ENCODE data around the gene C2orf92. TPM values are rescaled to one million over a fixed set of nuclear protein-coding genes. Genes with fewer than 3 reads are reported as not detected.
"Not testable (repeated sequence)": the region's sequence is repeated elsewhere in the genome, so short reads cannot be mapped to it uniquely, and the experiment has no call there.

Gene C2orf92
- total RNA-seq, 2 experiments from 2014 or later: 4.5 to 4.8 TPM

DNA sequence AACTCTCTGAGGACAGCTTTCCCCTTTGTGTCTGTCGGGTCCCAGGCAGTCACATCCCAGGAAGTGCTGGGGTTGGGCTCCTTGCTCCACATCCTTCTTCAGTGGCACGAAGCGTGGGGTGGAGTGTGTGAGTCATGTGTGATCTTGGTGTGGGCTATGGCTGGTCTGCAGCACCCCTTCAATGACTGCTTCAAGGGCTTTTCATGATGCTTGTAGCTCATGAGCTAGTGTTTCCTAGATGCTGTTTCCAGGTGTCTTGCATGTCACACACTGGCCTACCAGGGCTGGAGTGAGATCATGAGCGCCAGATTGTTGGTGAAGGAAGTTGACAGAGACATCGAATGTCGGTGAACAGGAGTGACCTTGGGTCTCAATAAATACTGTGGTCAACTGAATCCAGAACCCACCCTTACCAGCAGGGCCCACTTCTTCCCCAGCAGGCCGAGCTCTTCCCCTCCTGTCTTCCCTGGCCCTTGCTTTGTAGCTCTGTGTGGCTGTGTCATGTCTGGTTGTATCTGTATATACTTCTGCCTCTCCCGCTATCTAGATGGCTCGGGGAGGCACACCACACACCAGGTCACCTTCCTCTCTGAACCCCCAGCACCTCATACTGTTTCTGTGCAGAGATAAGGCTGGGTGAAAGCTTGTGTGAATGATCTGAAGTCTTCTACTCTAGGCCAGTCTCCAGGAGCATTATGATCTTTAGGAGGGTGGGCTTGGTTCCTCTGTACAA, 3.8 kb downstream of the C2orf92 start:
- no peaks in the 10 kb centered on the region for H3K36me3 Mint-ChIP-seq
- intact Hi-C loops (cut with micrococcal nuclease): loop anchor here (1.0 kb wide), 1 partner anchor 9 kb away; the partner anchor contains the start of gene ACTR1B
- ChIA-PET POLR2A (interaction anchor here (1.2 to 1.7 kb wide), 2 partner anchors 9 to 11 kb away, joined by 10 read pairs; partner anchors contain the start of gene ACTR1B), CTCF (interaction anchor here (0.8 to 2.0 kb wide), 2 partner anchors 9 to 27 kb away, joined by 3 to 10 read pairs; partner anchors contain the start of gene ACTR1B)
- peak; percentile 64 for DNase-seq
- no peaks in the 10 kb centered on the region for H3K27me3 Mint-ChIP-seq
- H3K4me1 Mint-ChIP-seq (ENCODE audit: low read depth): peaks cover 27% of the 10 kb centered on the region
- H3K9me3 Mint-ChIP-seq: no peaks in the 10 kb centered on the region
- H3K4me3 Mint-ChIP-seq: no peak overlapping the region
- H3K27ac Mint-ChIP-seq: peak overlapping the region; percentile 68

DNA sequence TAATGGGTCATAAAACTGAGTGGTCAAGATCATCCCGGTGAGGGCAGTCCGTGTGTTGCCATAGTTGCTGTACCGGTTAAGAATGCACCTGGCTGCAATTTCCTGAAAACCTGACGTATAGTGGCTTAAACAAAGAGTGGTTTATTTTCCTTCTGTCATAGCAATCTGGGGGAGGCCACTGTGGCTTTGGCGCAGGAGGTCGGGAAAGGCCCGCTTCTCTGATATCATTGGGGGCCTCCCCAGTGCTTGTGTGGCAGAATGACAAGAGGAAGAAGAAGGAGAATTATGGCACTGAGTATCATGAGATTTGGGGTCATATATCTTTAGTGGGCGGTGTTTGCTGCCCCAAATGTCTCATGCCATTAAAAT, 4.4 kb downstream of the C2orf92 start:
- peak overlapping the region; percentile 68 for H3K27ac Mint-ChIP-seq
- H3K36me3 Mint-ChIP-seq: no peaks in the 10 kb centered on the region
- POLR2A ChIA-PET: interaction anchor here (1.7 kb wide), 1 partner anchor 11 kb away, joined by 10 read pairs; no protein-coding TSS in a partner anchor
- H3K4me3 Mint-ChIP-seq: no peak overlapping the region
- H3K9me3 Mint-ChIP-seq: no peaks in the 10 kb centered on the region
- intact Hi-C loops (cut with micrococcal nuclease): loop anchor here (1.0 to 2.0 kb wide), 2 partner anchors 10 to 15 kb away; partner anchors contain the start of gene ACTR1B
- H3K27me3 Mint-ChIP-seq: no peaks in the 10 kb centered on the region
- CTCF ChIA-PET: interaction anchor here (2.0 kb wide), 1 partner anchor 10 kb away, joined by 10 read pairs; the partner anchor contains the start of gene ACTR1B
- H3K4me1 Mint-ChIP-seq (ENCODE audit: low read depth): peaks cover 28% of the 10 kb centered on the region
- peak; percentile 74 for DNase-seq

GRCh38 chr2:97675430-97676113, 6.1 kb downstream of the C2orf92 start:
- Mint-ChIP-seq H3K27me3 (no peaks in the 10 kb centered on the region), H3K4me1 (ENCODE audit: low read depth) (peaks cover 28% of the 10 kb centered on the region), H3K4me3 (no peak overlapping the region), H3K27ac (no peak overlapping the region), H3K9me3 (no peaks in the 10 kb centered on the region), H3K36me3 (no peaks in the 10 kb centered on the region)
- CTCF ChIA-PET: interaction anchor here (0.7 to 2.8 kb wide), 3 partner anchors 11 to 24 kb away, joined by 3 to 19 read pairs (median 7); partner anchors contain the start of gene ACTR1B
- POLR2A ChIA-PET: interaction anchor here (0.8 to 2.8 kb wide), 2 partner anchors 11 to 13 kb away, joined by 3 to 11 read pairs; partner anchors contain the start of gene ACTR1B
- no peak for DNase-seq
- intact Hi-C loops (cut with micrococcal nuclease): loop anchor here (2.0 kb wide), 1 partner anchor 13 kb away; no protein-coding TSS in a partner anchor

- no peak overlapping the region for H3K4me3 Mint-ChIP-seq
Observed at GRCh38 chr2:97676620-97677019, 7.1 kb downstream of the C2orf92 start.

GRCh38 chr2:97677480-97677879, 8.0 kb downstream of the C2orf92 start:
- DNase-seq: no peak
- CTCF ChIA-PET: interaction anchor here (1.0 to 2.8 kb wide), 3 partner anchors 13 to 22 kb away, joined by 3 to 19 read pairs (median 4); partner anchors contain the start of gene ACTR1B
- H3K36me3 Mint-ChIP-seq: no peaks in the 10 kb centered on the region
- intact Hi-C loops (cut with micrococcal nuclease): no loop called here
- no peaks in the 10 kb centered on the region for H3K9me3 Mint-ChIP-seq
- H3K4me1 Mint-ChIP-seq (ENCODE audit: low read depth): peaks cover 28% of the 10 kb centered on the region
- H3K27me3 Mint-ChIP-seq: no peaks in the 10 kb centered on the region
- no peak overlapping the region for H3K4me3 Mint-ChIP-seq
- POLR2A ChIA-PET: interaction anchor here (0.7 to 2.8 kb wide), 3 partner anchors 9 to 15 kb away, joined by 3 to 11 read pairs (median 3); partner anchors contain the start of gene ACTR1B
- no peak overlapping the region for H3K27ac Mint-ChIP-seq

More at GRCh38 chr2:97676620-97677019, 7.1 kb downstream of the C2orf92 start:
- peaks cover 28% of the 10 kb centered on the region for H3K4me1 Mint-ChIP-seq (ENCODE audit: low read depth)
- ChIA-PET POLR2A (interaction anchor here (0.7 to 2.8 kb wide), 2 partner anchors 12 to 14 kb away, joined by 3 to 11 read pairs; partner anchors contain the start of gene ACTR1B), CTCF (interaction anchor here (1.0 to 2.8 kb wide), 3 partner anchors 12 to 23 kb away, joined by 3 to 19 read pairs (median 4); partner anchors contain the start of gene ACTR1B)
- no peak overlapping the region for H3K27ac Mint-ChIP-seq
- no peaks in the 10 kb centered on the region for H3K27me3 Mint-ChIP-seq
- intact Hi-C loops (cut with micrococcal nuclease): no loop called here
- DNase-seq: no peak
- no peaks in the 10 kb centered on the region for H3K36me3 Mint-ChIP-seq
- H3K9me3 Mint-ChIP-seq: no peaks in the 10 kb centered on the region

DNA sequence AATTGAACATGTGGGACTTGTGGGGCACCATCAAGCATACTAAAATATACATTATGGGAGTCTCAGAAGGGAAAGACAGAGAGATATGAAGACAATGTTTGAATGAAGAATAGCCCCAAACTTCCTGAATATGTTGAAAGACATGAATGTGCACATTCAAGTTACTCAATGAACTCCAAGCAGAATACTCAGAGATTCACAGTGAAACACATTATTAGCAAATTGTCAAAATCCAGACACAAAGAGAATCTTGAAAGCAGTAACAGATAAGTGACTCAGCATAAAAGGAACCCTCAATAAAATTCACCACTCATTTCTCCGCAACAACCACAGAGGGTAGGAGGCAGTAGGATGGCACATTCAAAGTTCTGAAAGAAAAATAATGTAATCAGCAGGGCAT, 8.8 kb downstream of the C2orf92 start:
- DNase-seq: no peak
- Mint-ChIP-seq H3K4me3 (no peak overlapping the region), H3K9me3 (no peaks in the 10 kb centered on the region), H3K36me3 (no peaks in the 10 kb centered on the region), H3K27me3 (no peaks in the 10 kb centered on the region), H3K4me1 (ENCODE audit: low read depth) (peaks cover 24% of the 10 kb centered on the region), H3K27ac (no peak overlapping the region)
- ChIA-PET POLR2A (interaction anchor here (0.5 to 0.7 kb wide), 2 partner anchors 8 to 51 kb away, joined by 3 to 4 read pairs; no protein-coding TSS in a partner anchor), CTCF (interaction anchor here (0.7 kb wide), 1 partner anchor 13 kb away, joined by 3 read pairs; no protein-coding TSS in a partner anchor)
- intact Hi-C loops (cut with micrococcal nuclease): no loop called here

GRCh38 chr2:97687235-97687634, 17.7 kb downstream of the C2orf92 start:
- H3K36me3 Mint-ChIP-seq; H3K27me3 Mint-ChIP-seq; H3K27ac Mint-ChIP-seq; H3K4me3 Mint-ChIP-seq; H3K9me3 Mint-ChIP-seq; intact Hi-C loops (cut with micrococcal nuclease): not testable (repeated sequence)
- ChIA-PET POLR2A (interaction anchor here (1.5 to 1.9 kb wide), 2 partner anchors 23 to 41 kb away, joined by 6 to 8 read pairs; partner anchors contain the start of genes ACTR1B and COX5B), CTCF (interaction anchor here (1.5 to 2.6 kb wide), 4 partner anchors 10 to 24 kb away, joined by 3 to 17 read pairs (median 6); partner anchors contain the start of gene ACTR1B)
- H3K4me1 Mint-ChIP-seq (ENCODE audit: low read depth): peaks cover 13% of the 10 kb centered on the region
- peak; percentile 41 for DNase-seq

DNA sequence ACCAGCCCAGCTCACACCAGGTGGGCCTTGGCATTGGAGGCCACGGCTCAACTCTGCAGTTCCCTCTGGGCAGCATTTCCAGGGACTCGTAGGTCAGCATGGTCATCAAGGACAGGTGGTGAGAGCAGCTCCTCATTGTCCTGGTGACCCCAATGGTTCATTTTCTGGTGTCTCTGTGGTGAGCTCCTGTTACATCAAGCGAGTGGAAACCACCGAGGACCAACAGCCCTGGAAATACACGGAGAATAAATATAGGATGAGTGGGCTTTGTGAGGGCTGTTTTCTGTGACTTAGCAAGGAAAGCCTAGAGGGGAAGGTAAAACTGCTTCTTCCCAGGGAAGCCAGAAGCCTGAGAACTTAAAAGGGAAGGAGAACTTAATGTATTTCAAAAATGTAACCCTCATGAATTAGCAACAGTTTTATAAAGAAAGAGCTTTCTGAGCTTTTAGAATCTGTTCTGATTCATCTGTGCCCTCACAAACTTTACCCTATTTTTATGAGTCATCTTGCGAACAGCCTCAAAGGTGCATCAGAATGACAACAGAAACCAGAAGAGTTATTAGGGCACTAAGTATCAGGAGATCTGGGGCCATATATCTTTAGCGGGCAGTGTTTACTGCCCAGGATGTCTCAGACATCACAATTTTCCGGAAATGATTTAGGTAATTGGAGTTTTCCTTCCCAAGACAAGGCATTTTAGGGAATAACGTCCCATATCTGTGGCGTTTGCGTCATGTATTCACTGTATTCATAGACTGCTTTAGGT, 18.7 kb downstream of the C2orf92 start:
- ChIA-PET CTCF (interaction anchor here (1.2 to 2.6 kb wide), 6 partner anchors 9 to 98 kb away, joined by 3 to 17 read pairs (median 6); partner anchors contain the start of genes ACTR1B and ANKRD36B), POLR2A (interaction anchor here (1.2 to 1.9 kb wide), 3 partner anchors 24 to 42 kb away, joined by 6 to 9 read pairs (median 8); partner anchors contain the start of genes ACTR1B and COX5B)
- Mint-ChIP-seq H3K4me1 (ENCODE audit: low read depth) (peaks cover 13% of the 10 kb centered on the region), H3K4me3 (peak overlapping the region; percentile 9), H3K9me3 (no peaks in the 10 kb centered on the region), H3K36me3 (no peaks in the 10 kb centered on the region), H3K27ac (peak overlapping the region; percentile 84), H3K27me3 (no peaks in the 10 kb centered on the region)
- intact Hi-C loops (cut with micrococcal nuclease): loop anchor here (1.0 to 2.0 kb wide), 2 partner anchors 13 to 24 kb away; partner anchors contain the start of gene ACTR1B
- DNase-seq: peak; percentile 28

- intact Hi-C loops (cut with micrococcal nuclease): no loop called here
- peaks cover 1% of the 10 kb centered on the region for H3K27me3 Mint-ChIP-seq
- no peak overlapping the region for H3K4me3 Mint-ChIP-seq
- no peak for DNase-seq
- no peaks in the 10 kb centered on the region for H3K36me3 Mint-ChIP-seq
- H3K9me3 Mint-ChIP-seq: no peaks in the 10 kb centered on the region
- H3K27ac Mint-ChIP-seq: no peak overlapping the region
- ChIA-PET CTCF (interaction anchor here (0.8 to 2.2 kb wide), 3 partner anchors 9 to 101 kb away, joined by 3 to 8 read pairs (median 6); no protein-coding TSS in a partner anchor), POLR2A (interaction anchor here (1.1 to 1.4 kb wide), 2 partner anchors 29 to 45 kb away, joined by 3 to 4 read pairs; partner anchors contain the start of gene COX5B)
- peaks cover 13% of the 10 kb centered on the region for H3K4me1 Mint-ChIP-seq (ENCODE audit: low read depth)
Observed at GRCh38 chr2:97691166-97691565, 21.7 kb downstream of the C2orf92 start.

DNA sequence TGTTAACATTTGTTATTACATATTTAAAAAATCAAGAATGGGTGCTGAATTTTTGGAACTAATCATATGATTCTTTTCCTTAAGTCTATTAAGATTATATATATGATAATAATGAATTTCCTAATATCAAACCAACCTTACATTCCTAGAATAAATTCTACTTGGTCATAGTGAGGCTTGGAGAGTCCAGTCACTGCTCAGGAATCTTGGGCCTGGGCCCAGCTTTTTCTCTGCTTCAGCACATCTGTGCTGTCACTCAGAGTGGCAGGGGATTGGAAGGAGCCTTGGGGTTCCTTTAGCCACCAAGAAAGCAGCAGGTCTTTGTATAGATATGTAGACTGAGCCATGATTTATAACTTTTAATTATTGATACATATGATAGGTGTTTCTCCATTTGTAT, 24.0 kb downstream of the C2orf92 start:
- H3K4me1 Mint-ChIP-seq (ENCODE audit: low read depth): peaks cover 12% of the 10 kb centered on the region
- H3K4me3 Mint-ChIP-seq: no peak overlapping the region
- H3K36me3 Mint-ChIP-seq: no peaks in the 10 kb centered on the region
- no peaks in the 10 kb centered on the region for H3K9me3 Mint-ChIP-seq
- ChIA-PET POLR2A (no interaction called here), CTCF (no interaction called here)
- intact Hi-C loops (cut with micrococcal nuclease): no loop called here
- no peak overlapping the region for H3K27ac Mint-ChIP-seq
- no peak for DNase-seq
- H3K27me3 Mint-ChIP-seq: peaks cover 1% of the 10 kb centered on the region

GRCh38 chr2:97695744-97696143, 26.2 kb downstream of the C2orf92 start:
- H3K27ac Mint-ChIP-seq: no peak overlapping the region
- CTCF ChIA-PET: interaction anchor here (0.7 to 7.1 kb wide), 11 partner anchors 8 to 1186 kb away, joined by 3 to 232 read pairs (median 19); partner anchors contain the start of genes ACTR1B, ANKRD36B, COX5B and ZAP70
- no peak overlapping the region for H3K4me3 Mint-ChIP-seq
- DNase-seq: no peak
- H3K4me1 Mint-ChIP-seq (ENCODE audit: low read depth): peaks cover 6% of the 10 kb centered on the region
- peaks cover 1% of the 10 kb centered on the region for H3K27me3 Mint-ChIP-seq
- POLR2A ChIA-PET: no interaction called here
- no peaks in the 10 kb centered on the region for H3K9me3 Mint-ChIP-seq
- no peaks in the 10 kb centered on the region for H3K36me3 Mint-ChIP-seq
- intact Hi-C loops (cut with micrococcal nuclease): no loop called here

Data from activated CD4-positive, alpha-beta memory T cell treated with anti-CD3 and anti-CD28 coated beads for 36 hours (primary cell).